PFSK-1 (cell line): ENCODE measurements around the gene EPHB6.

Experiments used
- FOXP2 ChIP-seq: optimal IDR thresholded peaks from 2 replicates; pipeline ENCODE3; 2011; ENCODE audit warnings: borderline replicate concordance, control low read depth, inconsistent platforms; ENCODE audit not compliant: insufficient read depth; ENCODE audit errors: extremely low read length, extremely low read depth
- POLR2AphosphoS5 ChIP-seq: IDR thresholded peaks from 2 replicates; pipeline ENCODE4 v1.6.1; 2012; ENCODE audit warnings: low read depth, mild to moderate bottlenecking, control low read depth, low read length, moderate library complexity
- REST ChIP-seq, 2 experiments: IDR thresholded peaks; 2 replicates each; pipeline versions ENCODE4 v1.6.1 to v1.8.0; 2011 to 2012; ENCODE audit warnings: low read depth in 2 of 2, low read length in 2 of 2, control low read depth in 1 of 2, inconsistent platforms in 1 of 2, mild to moderate bottlenecking in 1 of 2, moderate library complexity in 1 of 2; ENCODE audit not compliant: insufficient read depth in 1 of 2
- SIN3A ChIP-seq: IDR thresholded peaks from 2 replicates; pipeline ENCODE4 v1.6.1; 2012; ENCODE audit warnings: mild to moderate bottlenecking, low read length, moderate library complexity, borderline replicate concordance; ENCODE audit not compliant: insufficient read depth
- TAF1 ChIP-seq: IDR thresholded peaks from 2 replicates; pipeline ENCODE4 v1.6.1; 2012; ENCODE audit warnings: low read length, control low read depth, borderline replicate concordance; ENCODE audit not compliant: insufficient read depth

The EPHB6 gene

GRCh38 chr7:142870147-142870559, 15.3 kb downstream of the EPHB6 start:
- TF ChIP-seq REST (IDR thresholded peaks at IDR 0.05; ENCODE audit: insufficient read depth in 1 of 2, low read depth in 2 of 2, low read length in 2 of 2) (no peak), FOXP2 (no peak), TAF1 (no peak), SIN3A (no peak), POLR2AphosphoS5 (no peak)

- no peak for TF ChIP-seq SIN3A
- TF ChIP-seq POLR2AphosphoS5 = no peak
- no peak for TF ChIP-seq FOXP2
- no peak for TF ChIP-seq REST (IDR thresholded peaks at IDR 0.05; ENCODE audit: insufficient read depth in 1 of 2, low read depth in 2 of 2, low read length in 2 of 2)
- no peak for TF ChIP-seq TAF1
These were observed 15.8 kb downstream of the EPHB6 start for GRCh38 chr7:142870566-142871259.

- TF ChIP-seq REST (IDR thresholded peaks at IDR 0.05; ENCODE audit: insufficient read depth in 1 of 2, low read depth in 2 of 2, low read length in 2 of 2) (no peak), SIN3A (no peak), TAF1 (no peak)
These were observed 16.6 kb downstream of the EPHB6 start for GRCh38 chr7:142871260-142872105.

GRCh38 chr7:142872106-142872675, 17.3 kb downstream of the EPHB6 start:
- TF ChIP-seq REST (IDR thresholded peaks at IDR 0.05; ENCODE audit: insufficient read depth in 1 of 2, low read depth in 2 of 2, low read length in 2 of 2) (no peak), POLR2AphosphoS5 (no peak), SIN3A (no peak), TAF1 (no peak)
